HG02798 (cell line): Measurements from ENCODE around the gene ZNF735.
"Not testable (repeated sequence)": the region's sequence is repeated elsewhere in the genome, so short reads cannot be mapped to it uniquely, and the experiment has no call there.

Experiments
- ATAC-seq: cut with Tn5 transposase; IDR thresholded peaks from one replicate; pipeline ENCODE4 v1.9.1; 2021; ENCODE audit warnings: mild to moderate bottlenecking; ENCODE audit not compliant: unreplicated experiment, poor library complexity

ZNF735 gene

GRCh38 chr7:64206903-64207302 lies at the start of gene ZNF735:
Gene ZNF735 (plus strand): TSS chr7:64207203. CDS start chr7:64207203, 0 bp downstream.
- no peak for ATAC-seq

GRCh38 chr7:64170974-64171373 lies 36.0 kb upstream of the ZNF735 start:
- not testable (repeated sequence) for ATAC-seq

DNA sequence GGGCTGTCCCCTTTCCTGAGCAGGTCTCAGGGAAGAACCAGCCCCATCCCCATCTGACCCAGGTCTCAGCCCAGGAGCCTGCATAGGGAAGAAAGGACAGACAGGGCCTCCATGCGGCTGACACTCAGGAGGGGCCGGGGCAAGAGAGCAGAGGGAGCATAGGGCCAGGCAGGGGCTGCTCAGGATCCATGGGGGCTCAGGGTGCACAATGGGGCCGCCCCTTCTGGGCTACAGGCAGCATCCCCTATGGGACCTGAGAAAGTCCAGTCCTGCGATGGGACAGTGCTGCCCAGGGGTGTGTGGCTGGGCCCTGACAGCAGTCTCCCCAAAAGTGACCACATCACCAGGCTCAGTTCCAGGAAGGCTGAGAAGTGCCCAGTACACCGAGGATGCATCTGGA lies 32.7 kb upstream of the ZNF735 start:
- ATAC-seq, result no peak

DNA sequence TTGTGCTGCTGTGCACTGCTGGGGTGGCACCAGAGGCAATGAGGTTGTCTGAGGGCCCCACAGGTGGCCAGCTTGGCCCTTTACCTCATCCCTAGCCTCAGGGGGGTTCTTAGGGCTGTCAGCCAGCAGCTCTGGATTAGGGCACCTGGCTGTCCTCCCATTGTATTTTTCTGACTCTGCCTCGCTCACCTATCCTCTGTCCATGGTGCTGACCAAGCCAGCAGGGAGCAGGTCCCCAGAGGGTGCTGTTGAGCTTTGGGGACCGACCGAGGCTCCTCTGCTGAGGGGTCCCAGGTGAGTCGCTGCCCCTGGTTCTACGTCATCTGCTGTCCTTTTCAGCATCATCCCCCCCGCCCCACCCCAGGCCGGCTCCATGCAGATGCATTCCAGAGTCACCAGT lies 32.1 kb upstream of the ZNF735 start:
- no peak for ATAC-seq

DNA sequence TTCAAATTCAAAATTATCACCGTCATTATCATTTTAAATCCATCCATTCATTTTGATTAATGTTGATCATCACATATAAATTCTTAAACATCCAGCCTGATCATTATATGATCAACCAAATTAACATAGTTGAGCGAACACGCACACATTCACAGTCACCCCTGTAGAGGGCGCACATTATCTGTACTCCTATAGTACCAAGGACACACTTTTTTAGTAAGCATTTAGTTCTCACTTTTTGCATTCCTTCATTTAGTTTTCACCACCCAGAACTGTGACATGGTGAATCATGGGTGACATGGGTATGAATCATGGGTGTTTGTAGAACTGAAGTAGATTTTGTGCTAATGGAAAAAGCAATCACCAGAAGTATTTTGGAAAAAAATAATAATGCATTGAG lies 26.0 kb upstream of the ZNF735 start:
- no peak for ATAC-seq

GRCh38 chr7:64181586-64181985 lies 25.4 kb upstream of the ZNF735 start:
- no peak for ATAC-seq

DNA sequence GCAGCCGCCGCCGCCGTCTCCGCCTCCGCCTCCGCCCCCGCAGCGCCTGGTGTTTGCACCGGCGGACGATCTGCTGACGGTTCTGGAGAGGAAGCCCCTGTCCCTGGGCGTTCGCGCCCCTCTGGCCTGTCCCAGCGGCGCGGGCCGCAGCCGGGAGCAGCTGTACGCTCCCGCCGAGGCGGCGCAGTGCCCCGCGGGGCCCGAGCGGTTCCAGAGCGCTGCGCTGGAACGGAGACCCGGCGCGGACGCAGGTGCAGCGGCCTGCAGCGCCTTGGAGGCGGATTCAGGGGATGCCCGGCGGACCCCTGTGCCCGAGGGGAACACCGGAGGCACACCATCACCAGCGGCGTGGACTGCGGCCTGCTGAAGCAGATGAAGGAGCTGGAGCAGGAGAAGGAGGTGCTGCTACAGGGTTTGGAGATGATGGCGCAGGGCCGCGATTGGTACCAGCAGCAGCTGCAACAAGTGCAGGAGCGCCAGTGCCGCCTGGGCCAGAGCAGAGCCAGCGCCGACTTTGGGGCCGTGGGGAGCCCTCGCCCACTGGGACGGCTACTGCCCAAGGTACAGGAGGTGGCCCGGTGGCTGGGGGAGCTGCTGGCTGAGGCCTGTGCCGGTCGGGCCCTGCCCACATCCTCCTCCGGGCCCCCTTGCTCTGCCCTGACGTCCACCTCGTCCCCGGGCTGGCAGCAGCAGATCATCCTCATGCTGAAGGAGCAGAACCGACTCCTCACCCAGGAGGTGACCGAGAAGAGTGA lies 24.8 kb upstream of the ZNF735 start:
- ATAC-seq, result no peak

- no peak for ATAC-seq
Measured at GRCh38 chr7:64183126-64183742, 23.8 kb upstream of the ZNF735 start.

DNA sequence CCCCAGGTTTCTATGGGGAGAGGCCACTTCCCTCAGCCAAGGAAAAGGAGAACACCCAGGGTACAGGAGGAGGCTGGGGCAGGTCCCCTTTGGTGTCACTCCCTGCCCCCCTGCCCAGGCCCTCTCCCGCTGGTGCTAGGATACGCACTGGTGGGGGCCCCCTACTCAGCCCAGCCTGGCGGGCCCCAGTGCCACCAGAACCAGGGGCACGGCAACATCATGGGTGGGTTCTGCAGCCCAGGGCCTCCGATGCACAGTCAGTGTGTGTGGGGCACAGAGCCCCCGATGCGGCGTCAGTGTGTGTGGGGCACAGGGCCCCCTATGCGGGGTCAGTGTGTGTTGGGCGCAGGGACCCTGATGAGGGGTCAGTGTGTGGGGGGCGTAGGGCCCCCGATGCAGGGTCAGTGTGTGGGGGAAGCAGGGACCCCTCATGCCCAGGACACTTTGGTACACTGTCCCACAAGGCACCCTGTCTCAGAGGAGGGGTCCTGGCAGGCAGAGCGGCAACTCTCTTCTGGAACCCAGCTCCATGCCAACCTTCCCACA lies 23.1 kb upstream of the ZNF735 start:
- no peak for ATAC-seq

- ATAC-seq, result no peak
Measured at GRCh38 chr7:64184376-64184775, 22.6 kb upstream of the ZNF735 start.

DNA sequence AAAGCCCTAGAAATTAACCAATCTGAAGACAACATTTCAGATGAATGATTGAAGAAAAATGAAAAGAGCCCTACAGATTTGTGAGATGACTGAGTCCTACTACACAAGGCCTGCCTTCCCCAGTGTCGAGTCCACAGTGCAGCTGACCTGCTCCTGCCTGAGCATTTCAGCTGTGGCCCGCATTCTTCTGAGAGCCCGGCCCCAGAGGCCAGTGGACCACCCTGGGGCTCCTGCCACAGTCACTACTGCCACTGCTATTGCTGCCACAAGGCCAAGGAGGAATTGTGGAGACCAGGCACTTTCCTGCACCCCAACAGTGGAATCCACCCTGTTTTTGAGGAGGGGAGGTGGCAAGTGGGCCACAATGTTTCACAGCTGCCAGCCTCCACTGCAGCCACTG lies 19.6 kb upstream of the ZNF735 start:
- no peak for ATAC-seq

GRCh38 chr7:64192148-64192704 lies 14.8 kb upstream of the ZNF735 start:
- ATAC-seq, result no peak

DNA sequence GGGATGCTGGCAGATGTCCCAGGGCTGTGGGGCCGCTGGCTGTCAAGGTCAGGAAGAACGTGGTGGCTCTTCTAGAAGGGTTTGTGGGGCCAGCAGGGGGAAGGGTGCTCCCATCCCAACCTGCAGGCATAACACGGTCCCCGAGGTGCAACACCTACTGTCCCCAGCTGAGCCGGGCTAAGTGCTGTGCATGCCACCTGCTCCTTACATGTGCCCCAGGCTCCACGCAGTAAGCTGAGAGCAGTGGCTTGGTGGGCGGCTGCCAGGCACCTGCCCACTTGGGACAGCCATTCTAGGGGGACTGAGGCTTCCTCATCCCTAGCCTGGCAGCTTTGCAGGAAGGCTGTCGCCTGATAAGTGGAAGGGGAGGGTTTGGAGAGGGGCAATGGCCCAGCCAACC lies 14.2 kb upstream of the ZNF735 start:
- ATAC-seq, result no peak

DNA sequence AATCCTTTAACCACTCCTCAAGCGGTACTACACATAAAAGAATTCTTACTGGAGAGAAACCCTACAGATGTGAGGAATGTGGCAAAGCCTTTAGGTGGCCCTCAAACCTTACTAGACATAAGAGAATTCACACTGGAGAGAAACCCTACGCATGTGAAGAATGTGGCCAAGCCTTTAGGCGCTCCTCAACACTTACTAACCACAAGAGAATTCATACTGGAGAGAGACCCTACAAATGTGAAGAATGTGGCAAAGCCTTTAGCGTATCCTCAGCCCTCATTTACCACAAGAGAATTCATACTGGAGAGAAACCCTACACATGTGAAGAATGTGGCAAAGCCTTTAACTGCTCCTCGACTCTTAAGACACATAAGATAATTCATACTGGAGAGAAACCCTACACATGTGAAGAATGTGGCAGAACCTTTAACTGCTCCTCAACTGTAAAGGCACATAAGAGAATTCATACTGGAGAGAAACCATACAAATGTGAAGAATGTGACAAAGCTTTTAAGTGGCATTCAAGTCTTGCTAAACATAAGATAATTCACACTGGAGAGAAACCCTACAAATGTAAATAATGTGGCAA lies 12.8 kb downstream of the ZNF735 start:
- ATAC-seq, result not testable (repeated sequence)

DNA sequence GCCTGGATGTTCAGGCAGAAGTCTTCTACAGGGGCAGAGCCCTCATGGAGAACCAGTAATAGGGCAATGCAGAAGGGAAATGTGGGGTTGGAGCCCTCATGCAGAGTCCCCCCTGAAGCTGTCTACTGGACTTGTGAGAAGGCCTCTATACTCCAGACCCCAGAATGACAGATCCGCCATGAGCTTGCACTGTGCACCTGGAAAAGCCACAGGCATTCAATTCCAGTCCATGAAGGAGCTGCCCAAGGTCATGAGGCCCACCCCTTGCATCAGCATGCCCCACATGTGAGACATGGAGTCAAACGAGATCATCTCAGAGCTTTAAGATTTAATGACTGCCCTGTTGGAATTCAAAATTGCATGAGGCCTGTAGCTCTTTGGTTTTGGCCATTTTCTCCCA lies 16.4 kb downstream of the ZNF735 start:
- no peak for ATAC-seq

DNA sequence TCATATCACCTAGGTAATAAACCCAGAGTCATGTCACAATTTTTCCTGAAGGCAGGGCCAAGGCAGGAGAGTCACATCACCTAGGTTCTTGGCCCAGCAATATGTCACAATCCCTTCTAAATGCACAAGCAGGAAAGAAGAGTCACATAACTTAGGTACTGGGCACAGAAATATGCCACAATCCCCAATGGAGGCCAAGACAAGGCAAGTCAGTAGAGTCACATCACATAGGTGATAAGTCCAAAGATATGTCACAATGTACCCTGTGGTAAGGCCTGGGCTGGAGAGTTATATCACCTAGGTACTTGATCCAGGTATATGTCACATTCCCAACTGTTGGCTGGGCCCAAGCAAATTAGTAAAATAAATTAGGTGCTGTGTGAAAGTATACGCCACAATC lies 21.2 kb downstream of the ZNF735 start, which contains the start of gene ZNF679:
TSS of gene ZNF679 (plus strand) at position 301 of the 400 bp plus-strand sequence. CDS start 20,644 bp downstream, outside the sequence.
- ATAC-seq, result not testable (repeated sequence)

DNA sequence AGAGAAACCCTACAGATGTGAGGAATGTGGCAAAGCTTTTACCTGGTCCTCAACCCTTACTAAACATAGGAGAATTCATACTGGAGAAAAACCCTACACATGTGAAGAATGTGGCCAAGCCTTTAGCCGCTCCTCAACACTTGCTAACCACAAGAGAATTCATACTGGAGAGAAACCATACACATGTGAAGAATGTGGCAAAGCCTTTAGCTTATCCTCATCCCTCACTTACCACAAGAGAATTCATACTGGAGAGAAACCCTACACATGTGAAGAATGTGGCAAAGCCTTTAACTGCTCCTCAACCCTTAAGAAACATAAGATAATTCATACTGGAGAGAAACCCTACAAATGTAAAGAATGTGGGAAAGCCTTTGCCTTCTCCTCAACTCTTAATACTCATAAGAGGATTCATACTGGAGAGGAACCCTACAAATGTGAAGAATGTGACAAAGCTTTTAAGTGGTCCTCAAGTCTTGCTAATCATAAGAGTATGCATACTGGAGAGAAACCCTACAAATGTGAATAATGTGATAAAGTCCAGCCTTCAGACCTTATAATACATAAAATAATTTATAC lies 59.4 kb downstream of the ZNF735 start:
- ATAC-seq, result no peak
